PC-9 (cell line): ENCODE results near the gene LRP2. TPM values are rescaled to one million over a fixed set of nuclear protein-coding genes. Genes with fewer than 3 reads are reported as not detected.
"Not testable (repeated sequence)": the region's sequence is repeated elsewhere in the genome, so short reads cannot be mapped to it uniquely, and the experiment has no call there.

Experiments used
- BruUV-seq: library from RNA; stranded (reverse); fragments of 400-500 nt; replicated peaks from 2 replicates; lab custom pipeline; 2021; lab: Mats Ljungman, UMichigan
- CTCF ChIA-PET: fragments of 300-600 bp; sonication (Branson Sonifier 250); formaldehyde crosslinking; loops from one replicate; lab custom pipeline; 2022; ENCODE audit warnings: antibody characterized with exemption; lab: Charles Lee
- POLR2A ChIA-PET: fragments of 300-600 bp; sonication (Branson Sonifier 250); formaldehyde crosslinking; loops from one replicate; lab custom pipeline; 2022; ENCODE audit warnings: antibody characterized with exemption; ENCODE audit not compliant: unreplicated experiment; lab: Charles Lee
- DNase-seq, 2 experiments: peaks; one replicate each; pipeline versions ENCODE4 v3.0.0 to v3.0.0-alpha.2; 2015 to 2022; ENCODE audit warnings: mixed read lengths in 1 of 2
- H2AFZ ChIP-seq: fragments of 200-600 bp; sonication (generic); 2 replicates; pipeline ENCODE4 v1.8.1; 2017; ENCODE audit warnings: antibody characterized with exemption
- H3F3A ChIP-seq: fragments of 200-600 bp; sonication (generic); 2 replicates; pipeline ENCODE4 v1.8.1; 2017; ENCODE audit warnings: antibody characterized with exemption, mild to moderate bottlenecking, low read depth; ENCODE audit not compliant: insufficient read depth
- H3K27ac ChIP-seq: fragments of 200-600 bp; sonication (generic); 2 replicates; pipeline ENCODE4 v1.6.1; 2016; ENCODE audit warnings: mixed run types
- H3K27me3 ChIP-seq: fragments of 200-600 bp; sonication (generic); 2 replicates; pipeline ENCODE4 v1.6.1; 2016; ENCODE audit warnings: low read depth, mixed run types; ENCODE audit not compliant: insufficient read depth
- H3K36me3 ChIP-seq: fragments of 200-600 bp; sonication (generic); 2 replicates; pipeline ENCODE4 v1.6.1; 2016; ENCODE audit warnings: low read depth, mixed run types
- H3K4me1 ChIP-seq: fragments of 200-600 bp; sonication (generic); replicated peaks from 2 replicates; pipeline ENCODE4 v1.6.1; 2016; ENCODE audit warnings: mixed run types; ENCODE audit not compliant: insufficient read depth
- H3K4me2 ChIP-seq: fragments of 200-600 bp; sonication (generic); 2 replicates; pipeline ENCODE4 v1.6.1; 2017; ENCODE audit warnings: mixed run types
- H3K4me3 ChIP-seq: fragments of 200-600 bp; sonication (generic); 2 replicates; pipeline ENCODE4 v1.6.1; 2016; ENCODE audit warnings: mixed run types
- H3K79me2 ChIP-seq: fragments of 200-600 bp; sonication (generic); 2 replicates; pipeline ENCODE4 v1.6.1; 2017; ENCODE audit warnings: low read depth, mixed run types
- H3K9me2 ChIP-seq: fragments of 200-600 bp; sonication (generic); 2 replicates; pipeline ENCODE4 v1.8.1; 2017; ENCODE audit warnings: mild to moderate bottlenecking; ENCODE audit not compliant: insufficient read depth
- H3K9me3 ChIP-seq: fragments of 200-600 bp; sonication (generic); 2 replicates; pipeline ENCODE4 v1.8.1; 2016; ENCODE audit warnings: low read depth; ENCODE audit not compliant: insufficient read depth
- H4K20me1 ChIP-seq: fragments of 200-600 bp; sonication (generic); 2 replicates; pipeline ENCODE4 v1.8.1; 2017; ENCODE audit not compliant: insufficient read depth
- CTCF ChIP-seq: fragments of 200-600 bp; sonication (generic); conservative IDR thresholded peaks from 2 replicates; pipeline ENCODE4 v1.6.1; 2017; ENCODE audit warnings: mixed run types, antibody characterized with exemption, mild to moderate bottlenecking, moderate library complexity
- EZH2 ChIP-seq: fragments of 200-600 bp; sonication (generic); IDR thresholded peaks from 2 replicates; pipeline ENCODE4 v1.8.0; 2017; ENCODE audit warnings: antibody characterized with exemption, low read depth
- intact Hi-C: fragments of 100-400 bp; cut with micrococcal nuclease; formaldehyde crosslinking; loops from one replicate; pipeline ENCODE4 v1.10.0; 2022; ENCODE audit not compliant: unreplicated experiment
- total RNA-seq: library from RNA; stranded (reverse); gene quantifications from 2 replicates; pipeline ENCODE4 v1.2.3, GENCODE V29; 2021

The LRP2 gene
- total RNA-seq, 1 experiment from 2014 or later, result not detected

GRCh38 chr2:169315357-169315756, 47.0 kb downstream of the LRP2 start:
- H3K36me3 ChIP-seq, result no peaks in the 10 kb centered on the region
- H3F3A ChIP-seq, result no peaks in the 10 kb centered on the region
- H3K27me3 ChIP-seq, result no peaks in the 10 kb centered on the region
- POLR2A ChIA-PET, result no interaction called here
- no peaks in the 10 kb centered on the region for H3K79me2 ChIP-seq
- DNase-seq, result no peak
- no peaks in the 10 kb centered on the region for H4K20me1 ChIP-seq
- H3K4me2 ChIP-seq, result no peak overlapping the region
- BruUV-seq, result no TSS peak
- no peak overlapping the region for H3K4me3 ChIP-seq
- no peak overlapping the region for H3K27ac ChIP-seq
- H3K4me1 ChIP-seq, result no peaks in the 10 kb centered on the region
- CTCF ChIA-PET, result no interaction called here
- no peaks in the 10 kb centered on the region for H3K9me3 ChIP-seq
- H3K9me2 ChIP-seq, result no peaks in the 10 kb centered on the region
- TF ChIP-seq EZH2 (no peak), CTCF (no peak)
- no peak overlapping the region for H2AFZ ChIP-seq
- intact Hi-C loops, result no loop called here

- H3K79me2 ChIP-seq, H3K9me3 ChIP-seq, intact Hi-C loops, H3K4me1 ChIP-seq, H3K4me2 ChIP-seq, H4K20me1 ChIP-seq, H3F3A ChIP-seq, H3K27me3 ChIP-seq, H3K27ac ChIP-seq, BruUV-seq, DNase-seq, H3K4me3 ChIP-seq, H3K9me2 ChIP-seq, CTCF ChIA-PET, H3K36me3 ChIP-seq, H2AFZ ChIP-seq, POLR2A ChIA-PET: not testable (repeated sequence)
Measured at GRCh38 chr2:169308349-169308748, 54.0 kb downstream of the LRP2 start.

- H3K9me2 ChIP-seq, DNase-seq, H3K4me1 ChIP-seq, H2AFZ ChIP-seq, intact Hi-C loops, H4K20me1 ChIP-seq, H3K27me3 ChIP-seq, POLR2A ChIA-PET, CTCF ChIA-PET, H3K4me2 ChIP-seq, BruUV-seq, H3K4me3 ChIP-seq, H3F3A ChIP-seq, H3K27ac ChIP-seq, H3K36me3 ChIP-seq, H3K9me3 ChIP-seq, H3K79me2 ChIP-seq: not testable (repeated sequence)
Measured at GRCh38 chr2:169304689-169305088, 57.6 kb downstream of the LRP2 start.

GRCh38 chr2:169303579-169304305, 58.6 kb downstream of the LRP2 start:
- POLR2A ChIA-PET, result no interaction called here
- DNase-seq, result no peak
- intact Hi-C loops, result no loop called here
- Histone ChIP-seq H3K36me3 (no peaks in the 10 kb centered on the region), H3F3A (no peaks in the 10 kb centered on the region), H3K4me1 (no peaks in the 10 kb centered on the region), H3K9me2 (no peaks in the 10 kb centered on the region), H3K27me3 (no peaks in the 10 kb centered on the region), H4K20me1 (no peaks in the 10 kb centered on the region), H3K79me2 (no peaks in the 10 kb centered on the region), H3K4me3 (no peak overlapping the region), H3K9me3 (no peaks in the 10 kb centered on the region), H2AFZ (no peak overlapping the region), H3K27ac (no peak overlapping the region), H3K4me2 (no peak overlapping the region)
- no peak for TF ChIP-seq EZH2
- TF ChIP-seq CTCF, result no peak
- no TSS peak for BruUV-seq
- CTCF ChIA-PET, result no interaction called here
